ENCODE measurements around the gene ZNF609.
A peak's percentile ranks its signal among the peaks of the same experiment; 100 is the strongest.

The ZNF609 gene

DNA sequence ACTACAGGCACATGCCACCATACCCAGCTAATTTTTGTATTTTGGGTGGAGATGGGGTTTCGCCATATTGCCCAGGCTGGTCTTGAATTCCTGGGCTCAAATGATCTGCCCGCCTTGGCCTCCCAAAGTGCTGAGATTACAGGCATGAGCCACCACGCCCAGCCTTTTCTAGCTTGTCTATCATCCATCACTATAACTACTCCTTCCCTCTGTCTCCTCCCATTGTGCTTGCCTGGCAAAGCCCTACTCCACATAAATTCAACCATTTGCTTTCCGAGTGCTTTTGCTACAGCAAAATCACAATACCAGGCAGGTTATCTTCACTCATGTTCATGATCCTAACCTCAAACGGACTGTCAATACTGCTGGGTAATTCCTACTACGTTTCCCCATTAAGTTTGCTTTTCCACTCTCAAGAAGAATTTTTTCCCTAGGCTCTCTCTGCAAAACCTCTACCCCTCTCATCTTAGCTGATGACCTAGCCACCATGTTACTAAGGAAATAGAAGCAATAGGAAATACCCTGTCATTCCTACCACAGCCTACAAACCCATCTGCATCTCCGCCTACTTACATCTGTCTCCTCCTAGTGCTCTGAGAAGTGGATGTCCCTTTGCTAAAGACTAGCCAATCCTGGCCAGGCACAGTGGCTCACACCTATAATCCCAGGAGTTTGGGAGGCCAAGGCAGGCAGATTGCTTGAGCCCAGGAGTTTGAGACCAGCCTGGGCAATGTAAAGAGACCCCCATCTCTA lies 250.5 kb downstream of the ZNF609 start:
- Histone ChIP-seq H3K27me3 (ENCODE audit: insufficient read depth, low read length) (no peaks in the 10 kb centered on the region), H3K4me1 (ENCODE audit: insufficient read depth, low read length) (no peaks in the 10 kb centered on the region), H3K36me3 (ENCODE audit: insufficient read depth, low read depth, low read length) (peaks cover 53% of the 10 kb centered on the region), H3K9me3 (ENCODE audit: insufficient read depth, low read depth, low read length) (no peaks in the 10 kb centered on the region), H3K9ac (ENCODE audit: low read depth, low read length) (no peak overlapping the region), H3K4me3 (ENCODE audit: low read length) (no peak overlapping the region), H3K27ac (ENCODE audit: low read length) (no peak overlapping the region)

DNA sequence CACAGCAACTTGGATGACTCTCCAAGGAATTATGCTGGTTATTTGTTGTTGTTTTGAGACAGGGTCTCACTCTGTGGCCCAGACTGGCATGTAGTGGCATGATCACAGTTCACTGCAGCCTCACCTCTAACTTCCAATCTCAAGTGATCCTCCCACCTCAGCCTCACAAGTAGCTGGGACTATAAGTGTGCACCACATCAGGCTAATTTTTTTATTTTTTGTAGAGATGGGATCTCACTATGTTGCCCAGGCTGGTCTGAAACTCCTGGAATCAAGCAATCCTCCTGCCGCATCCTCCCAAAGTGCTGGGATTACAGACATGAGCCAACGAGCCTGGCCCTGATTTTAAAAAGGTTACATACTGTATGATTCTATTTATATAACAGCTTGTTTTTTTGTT lies 252.0 kb downstream of the ZNF609 start:
- Histone ChIP-seq H3K4me3 (ENCODE audit: low read length) (no peak overlapping the region), H3K4me1 (ENCODE audit: insufficient read depth, low read length) (no peaks in the 10 kb centered on the region), H3K9ac (ENCODE audit: low read depth, low read length) (no peak overlapping the region), H3K36me3 (ENCODE audit: insufficient read depth, low read depth, low read length) (peaks cover 68% of the 10 kb centered on the region), H3K9me3 (ENCODE audit: insufficient read depth, low read depth, low read length) (no peaks in the 10 kb centered on the region), H3K27me3 (ENCODE audit: insufficient read depth, low read length) (no peaks in the 10 kb centered on the region), H3K27ac (ENCODE audit: low read length) (no peak overlapping the region)

DNA sequence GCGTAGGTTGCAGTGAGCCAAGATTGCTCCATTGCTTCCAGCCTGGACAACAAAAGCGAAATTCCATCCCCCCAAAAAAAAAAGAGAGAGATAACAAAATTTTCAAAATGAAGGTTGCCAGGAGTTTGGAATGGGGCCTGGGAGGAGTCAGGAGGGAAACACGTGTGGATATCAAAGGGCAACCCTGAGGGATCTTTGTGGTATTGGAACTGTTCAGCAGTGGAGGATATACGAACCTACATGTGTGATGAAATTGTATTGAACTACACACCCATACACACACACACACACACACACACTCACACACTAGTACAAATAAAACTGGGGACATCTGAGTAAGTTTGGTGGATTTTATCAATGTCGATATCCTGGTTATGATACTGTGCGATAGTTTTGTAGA lies 253.2 kb downstream of the ZNF609 start:
- H3K4me1 ChIP-seq (ENCODE audit: insufficient read depth, low read length), result no peaks in the 10 kb centered on the region
- H3K9ac ChIP-seq (ENCODE audit: low read depth, low read length), result no peak overlapping the region
- H3K9me3 ChIP-seq (ENCODE audit: insufficient read depth, low read depth, low read length), result no peaks in the 10 kb centered on the region
- H3K27me3 ChIP-seq (ENCODE audit: insufficient read depth, low read length), result no peaks in the 10 kb centered on the region
- no peak overlapping the region for H3K4me3 ChIP-seq (ENCODE audit: low read length)
- H3K36me3 ChIP-seq (ENCODE audit: insufficient read depth, low read depth, low read length), result peaks cover 75% of the 10 kb centered on the region
- no peak overlapping the region for H3K27ac ChIP-seq (ENCODE audit: low read length)

DNA sequence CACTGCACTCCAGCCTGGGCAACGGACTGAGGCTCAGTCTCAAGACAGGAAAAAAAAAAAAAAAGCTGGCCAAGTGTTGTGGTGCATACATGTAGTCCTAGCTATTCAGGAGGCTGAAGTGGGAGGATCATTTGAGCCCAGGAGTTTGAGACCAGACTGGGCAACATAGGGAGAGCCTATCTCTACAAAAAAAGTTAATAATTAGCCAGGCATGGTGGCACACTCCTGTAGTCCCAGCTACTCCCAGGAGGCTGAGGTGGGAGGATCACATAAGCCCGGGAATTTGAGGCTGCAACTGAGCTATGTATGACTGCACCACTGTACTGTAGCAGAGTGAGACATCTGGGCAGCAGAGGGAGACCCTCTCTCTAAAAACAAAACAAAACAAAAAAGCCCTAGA lies 256.1 kb downstream of the ZNF609 start:
- no peak overlapping the region for H3K27ac ChIP-seq (ENCODE audit: low read length)
- no peaks in the 10 kb centered on the region for H3K9me3 ChIP-seq (ENCODE audit: insufficient read depth, low read depth, low read length)
- no peak overlapping the region for H3K9ac ChIP-seq (ENCODE audit: low read depth, low read length)
- H3K4me1 ChIP-seq (ENCODE audit: insufficient read depth, low read length), result no peaks in the 10 kb centered on the region
- H3K27me3 ChIP-seq (ENCODE audit: insufficient read depth, low read length), result no peaks in the 10 kb centered on the region
- peaks cover 85% of the 10 kb centered on the region for H3K36me3 ChIP-seq (ENCODE audit: insufficient read depth, low read depth, low read length)
- H3K4me3 ChIP-seq (ENCODE audit: low read length), result no peak overlapping the region

DNA sequence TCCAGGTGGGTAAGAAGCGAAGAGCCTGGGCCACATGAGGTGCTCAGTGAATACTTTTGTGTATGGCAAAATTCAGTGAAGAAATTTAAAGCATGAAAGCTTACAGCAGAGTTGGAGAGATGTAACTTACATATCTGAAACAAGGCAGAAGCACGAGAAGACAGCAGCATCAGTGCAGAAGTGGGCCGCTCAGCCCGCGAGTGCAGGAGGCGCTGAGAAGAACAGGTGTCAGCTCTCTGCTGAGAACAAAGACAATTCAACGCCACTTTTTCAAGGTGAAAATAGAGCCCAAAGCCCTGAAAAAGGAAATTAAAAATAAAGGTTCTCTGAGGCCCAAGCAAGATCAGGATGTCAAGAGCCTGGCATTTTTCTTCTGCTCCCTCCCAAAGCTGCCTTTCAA lies 256.8 kb downstream of the ZNF609 start:
- H3K9me3 ChIP-seq (ENCODE audit: insufficient read depth, low read depth, low read length), result no peaks in the 10 kb centered on the region
- H3K27me3 ChIP-seq (ENCODE audit: insufficient read depth, low read length), result no peaks in the 10 kb centered on the region
- peaks cover 81% of the 10 kb centered on the region for H3K36me3 ChIP-seq (ENCODE audit: insufficient read depth, low read depth, low read length)
- H3K9ac ChIP-seq (ENCODE audit: low read depth, low read length), result no peak overlapping the region
- no peak overlapping the region for H3K27ac ChIP-seq (ENCODE audit: low read length)
- no peaks in the 10 kb centered on the region for H3K4me1 ChIP-seq (ENCODE audit: insufficient read depth, low read length)
- no peak overlapping the region for H3K4me3 ChIP-seq (ENCODE audit: low read length)

DNA sequence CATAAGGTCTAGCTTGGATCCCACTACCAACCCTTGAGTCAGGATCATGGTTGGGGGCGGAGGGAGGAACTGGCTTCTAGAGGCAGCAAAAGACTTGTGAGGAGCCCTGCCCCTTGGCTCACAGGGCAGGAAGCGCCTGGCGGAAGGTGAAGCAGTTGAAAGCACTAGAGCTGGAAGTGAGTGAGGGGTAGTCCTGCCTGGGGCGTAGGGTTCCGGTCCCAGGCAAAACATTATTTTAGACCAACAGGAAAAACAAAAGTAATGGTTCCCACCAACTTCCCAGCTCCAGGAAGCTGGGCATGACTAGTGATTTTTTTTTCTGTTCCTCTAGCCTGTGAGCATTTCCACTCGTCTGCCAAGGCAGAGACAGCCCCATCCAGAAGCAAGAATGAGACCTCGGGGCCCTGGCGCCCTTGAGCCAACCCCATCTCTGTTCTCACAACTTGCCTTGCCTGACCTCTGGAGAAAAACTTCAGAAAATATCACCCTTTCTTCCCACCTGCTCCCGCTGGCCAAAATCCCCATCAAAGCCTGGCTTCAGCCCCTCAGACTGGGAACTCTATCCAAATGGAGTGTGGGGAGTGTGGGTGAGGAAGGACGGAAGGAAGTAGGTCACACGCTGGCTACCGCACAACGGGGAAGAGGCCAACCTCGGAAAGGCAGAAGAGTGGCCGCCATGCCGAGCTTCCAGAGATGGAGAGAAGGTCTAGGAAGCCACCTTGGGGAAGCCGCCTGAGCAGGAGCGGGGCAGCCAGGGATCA lies 257.5 kb downstream of the ZNF609 start:
- Histone ChIP-seq H3K27me3 (ENCODE audit: insufficient read depth, low read length) (no peaks in the 10 kb centered on the region), H3K4me1 (ENCODE audit: insufficient read depth, low read length) (no peaks in the 10 kb centered on the region), H3K36me3 (ENCODE audit: insufficient read depth, low read depth, low read length) (peaks cover 73% of the 10 kb centered on the region), H3K9ac (ENCODE audit: low read depth, low read length) (no peak overlapping the region), H3K9me3 (ENCODE audit: insufficient read depth, low read depth, low read length) (no peaks in the 10 kb centered on the region), H3K4me3 (ENCODE audit: low read length) (no peak overlapping the region), H3K27ac (ENCODE audit: low read length) (no peak overlapping the region)

DNA sequence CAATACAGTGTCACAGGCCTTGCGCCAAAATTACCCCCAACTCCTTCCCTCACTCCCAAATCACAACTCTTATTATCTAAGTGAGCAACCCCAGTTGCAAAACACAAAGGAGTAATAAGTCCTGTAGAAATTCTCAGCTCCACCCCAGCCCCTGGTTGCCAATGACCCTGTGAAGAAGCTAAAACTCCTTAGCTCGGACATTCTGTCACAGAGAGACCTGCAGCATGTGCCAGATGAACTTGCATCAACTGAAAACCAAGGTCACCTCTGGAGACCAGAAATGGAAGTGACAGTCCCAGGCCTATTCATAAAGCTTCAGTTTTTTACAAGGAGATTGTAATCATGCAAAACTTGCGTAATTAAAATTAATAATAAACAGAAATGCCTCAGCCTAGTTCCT lies 259.8 kb downstream of the ZNF609 start:
- H3K36me3 ChIP-seq (ENCODE audit: insufficient read depth, low read depth, low read length), result peaks cover 71% of the 10 kb centered on the region
- no peaks in the 10 kb centered on the region for H3K9me3 ChIP-seq (ENCODE audit: insufficient read depth, low read depth, low read length)
- no peak overlapping the region for H3K4me3 ChIP-seq (ENCODE audit: low read length)
- no peaks in the 10 kb centered on the region for H3K4me1 ChIP-seq (ENCODE audit: insufficient read depth, low read length)
- H3K27me3 ChIP-seq (ENCODE audit: insufficient read depth, low read length), result no peaks in the 10 kb centered on the region
- H3K27ac ChIP-seq (ENCODE audit: low read length), result no peak overlapping the region
- H3K9ac ChIP-seq (ENCODE audit: low read depth, low read length), result no peak overlapping the region

DNA sequence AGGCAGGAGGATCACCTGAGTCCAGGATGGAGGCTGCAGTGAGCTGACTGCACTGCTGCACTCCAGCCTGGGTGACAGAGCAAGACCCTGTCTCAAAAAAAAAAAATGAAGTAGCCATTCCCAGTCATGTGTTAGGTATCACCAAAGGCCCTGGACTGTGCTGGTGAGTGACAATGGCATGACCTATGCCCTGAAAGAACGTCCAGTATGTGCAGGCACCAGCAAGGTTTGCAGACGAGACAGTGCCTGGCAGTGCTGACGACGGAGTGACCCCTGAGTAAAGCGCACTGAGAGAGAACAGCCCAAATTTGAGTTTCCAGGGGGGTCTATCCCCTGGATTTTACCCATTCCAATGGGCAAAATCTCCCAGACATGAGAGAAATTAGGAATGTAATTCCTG lies 269.8 kb downstream of the ZNF609 start:
- H3K27ac ChIP-seq (ENCODE audit: low read length), result no peak overlapping the region
- peaks cover 15% of the 10 kb centered on the region for H3K4me1 ChIP-seq (ENCODE audit: insufficient read depth, low read length)
- no peaks in the 10 kb centered on the region for H3K9me3 ChIP-seq (ENCODE audit: insufficient read depth, low read depth, low read length)
- no peak overlapping the region for H3K4me3 ChIP-seq (ENCODE audit: low read length)
- H3K36me3 ChIP-seq (ENCODE audit: insufficient read depth, low read depth, low read length), result peaks cover 72% of the 10 kb centered on the region
- H3K9ac ChIP-seq (ENCODE audit: low read depth, low read length), result no peak overlapping the region
- H3K27me3 ChIP-seq (ENCODE audit: insufficient read depth, low read length), result no peaks in the 10 kb centered on the region

DNA sequence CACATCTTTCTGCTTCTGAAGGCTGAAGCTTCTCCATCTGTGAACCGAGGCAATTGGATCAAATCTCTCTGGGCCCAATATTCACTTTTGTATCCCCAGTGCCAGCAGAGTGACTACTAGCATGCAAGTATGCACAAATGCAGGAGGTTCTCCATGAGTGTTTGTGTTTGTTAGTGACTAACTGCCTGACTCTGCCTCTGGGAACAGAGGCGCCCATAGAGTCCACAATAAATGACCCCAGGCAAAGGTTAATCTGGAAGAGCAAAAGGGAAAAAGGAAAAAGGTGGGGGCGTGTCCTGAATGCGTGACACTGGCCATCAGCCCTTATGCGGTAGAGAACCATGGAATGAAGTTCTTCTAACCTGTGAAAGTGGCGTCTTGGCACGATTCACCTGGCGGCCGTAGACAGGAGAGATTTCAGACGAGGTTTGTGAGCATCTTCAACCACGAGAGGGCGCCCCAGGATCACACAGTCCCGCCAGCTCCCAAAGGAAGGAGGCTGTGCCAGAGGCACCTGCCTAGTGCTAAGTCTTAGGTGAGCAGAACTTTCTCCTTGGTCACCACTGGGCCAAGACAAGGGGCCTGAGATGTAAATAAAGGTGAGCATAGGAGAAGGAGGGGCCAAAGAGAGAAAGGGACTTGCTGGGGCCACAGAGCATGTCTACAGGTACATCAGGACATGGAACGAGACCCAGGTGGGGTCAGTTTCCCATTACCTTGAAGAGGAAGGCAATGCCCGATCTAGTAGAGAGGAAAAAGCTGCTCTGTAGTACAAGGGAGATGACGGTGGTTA lies 270.8 kb downstream of the ZNF609 start:
- peaks cover 15% of the 10 kb centered on the region for H3K4me1 ChIP-seq (ENCODE audit: insufficient read depth, low read length)
- no peaks in the 10 kb centered on the region for H3K9me3 ChIP-seq (ENCODE audit: insufficient read depth, low read depth, low read length)
- H3K4me3 ChIP-seq (ENCODE audit: low read length), result peak overlapping the region; percentile 34; the same call in 1 of the 2 replicates
- no peaks in the 10 kb centered on the region for H3K27me3 ChIP-seq (ENCODE audit: insufficient read depth, low read length)
- peak overlapping the region; percentile 35; the same call in 1 of the 2 replicates for H3K9ac ChIP-seq (ENCODE audit: low read depth, low read length)
- H3K27ac ChIP-seq (ENCODE audit: low read length), result peak overlapping the region; percentile 35
- H3K36me3 ChIP-seq (ENCODE audit: insufficient read depth, low read depth, low read length), result peaks cover 71% of the 10 kb centered on the region

DNA sequence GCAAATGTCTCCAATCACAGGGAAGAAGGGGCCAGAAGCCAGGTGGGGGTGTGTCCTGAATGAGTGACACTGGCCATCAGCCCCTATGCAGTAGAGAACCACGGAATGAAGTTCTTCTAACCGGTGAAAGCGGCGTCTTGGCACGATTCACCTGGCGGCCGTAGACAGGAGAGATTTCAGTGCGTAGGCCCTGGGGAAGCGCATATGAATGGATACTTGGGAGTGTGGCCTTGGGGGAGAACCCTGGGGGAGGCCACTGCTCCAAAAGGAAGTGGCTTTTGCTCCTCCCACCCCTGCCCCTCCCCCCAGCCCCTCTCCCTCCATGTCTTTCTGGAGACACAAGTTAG lies 271.4 kb downstream of the ZNF609 start:
- H3K27me3 ChIP-seq (ENCODE audit: insufficient read depth, low read length), result no peaks in the 10 kb centered on the region
- peak overlapping the region; percentile 69; the same call in 1 of the 2 replicates for H3K9ac ChIP-seq (ENCODE audit: low read depth, low read length)
- H3K27ac ChIP-seq (ENCODE audit: low read length), result peak overlapping the region; percentile 35
- H3K9me3 ChIP-seq (ENCODE audit: insufficient read depth, low read depth, low read length), result no peaks in the 10 kb centered on the region
- H3K4me3 ChIP-seq (ENCODE audit: low read length), result peak overlapping the region; percentile 34; the same call in 1 of the 2 replicates
- H3K4me1 ChIP-seq (ENCODE audit: insufficient read depth, low read length), result peaks cover 15% of the 10 kb centered on the region
- H3K36me3 ChIP-seq (ENCODE audit: insufficient read depth, low read depth, low read length), result peaks cover 71% of the 10 kb centered on the region

DNA sequence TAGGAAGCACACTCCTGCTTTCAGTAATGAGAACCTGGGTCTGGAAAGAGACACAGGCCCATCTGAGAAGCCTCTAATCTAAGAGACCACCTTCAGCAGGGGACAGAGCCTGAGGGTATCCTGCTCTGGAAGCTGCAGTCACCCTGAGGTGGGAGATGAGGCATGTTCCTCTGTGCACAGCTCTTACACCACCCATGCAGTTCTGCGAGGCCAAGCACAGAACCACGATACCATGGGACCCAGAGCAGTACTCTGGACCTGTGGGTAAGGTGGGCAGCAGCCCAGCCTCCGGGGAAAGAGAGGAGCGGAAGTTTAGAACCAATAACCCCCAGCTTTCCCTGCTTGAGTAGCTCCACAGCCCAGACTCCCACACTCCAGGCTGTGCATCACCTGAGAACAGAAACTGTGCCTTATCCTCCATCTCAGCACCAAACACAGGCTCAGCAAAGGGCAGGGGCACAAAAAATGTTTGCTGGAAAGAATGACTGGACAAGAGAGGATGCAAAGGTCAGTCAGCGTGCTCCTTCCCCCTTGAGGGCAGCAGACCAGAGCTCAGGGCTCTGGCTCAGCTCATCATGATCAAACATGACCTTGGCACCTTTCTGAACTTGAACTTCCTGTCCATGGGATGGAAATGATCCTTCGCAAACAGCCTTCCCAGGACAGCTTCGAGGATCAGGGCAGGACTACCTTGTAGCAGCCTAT lies 271.9 kb downstream of the ZNF609 start:
- peaks cover 68% of the 10 kb centered on the region for H3K36me3 ChIP-seq (ENCODE audit: insufficient read depth, low read depth, low read length)
- peaks cover 15% of the 10 kb centered on the region for H3K4me1 ChIP-seq (ENCODE audit: insufficient read depth, low read length)
- H3K9ac ChIP-seq (ENCODE audit: low read depth, low read length), result peak overlapping the region; percentile 69; the same call in 1 of the 2 replicates
- peak overlapping the region; percentile 86 for H3K27ac ChIP-seq (ENCODE audit: low read length)
- no peaks in the 10 kb centered on the region for H3K27me3 ChIP-seq (ENCODE audit: insufficient read depth, low read length)
- H3K9me3 ChIP-seq (ENCODE audit: insufficient read depth, low read depth, low read length), result no peaks in the 10 kb centered on the region
- H3K4me3 ChIP-seq (ENCODE audit: low read length), result peak overlapping the region; percentile 23; the same call in 1 of the 2 replicates
